ENCODE measurements around the gene PCDHB13. TPM values are rescaled to one million over a fixed set of nuclear protein-coding genes. Genes with fewer than 3 reads are reported as not detected.
"Not testable (repeated sequence)": the region's sequence is repeated elsewhere in the genome, so short reads cannot be mapped to it uniquely, and the experiment has no call there.

PCDHB13 gene
- total RNA-seq, 2 donors from 2014 or later, result 0.40 to 1.3 TPM

GRCh38 chr5:141180313-141180712 lies 33.4 kb upstream of the PCDHB13 start:
- Histone ChIP-seq H3K4me1 (no peaks in the 10 kb centered on the region), H3K9ac (ENCODE audit: low read depth in 2 of 2, low read length in 2 of 2) (no peak overlapping the region), H3K27ac (no peak overlapping the region), H3K36me3 (no peaks in the 10 kb centered on the region), H3K27me3 (no peaks in the 10 kb centered on the region), H3K4me3 (no peak overlapping the region), H3K9me3 (no peaks in the 10 kb centered on the region)
- intact Hi-C loops (cut with DNase I), result no loop called here
- no peak for TF ChIP-seq CTCF (IDR thresholded peaks at IDR 0.05)
- no peak for DNase-seq

GRCh38 chr5:141182248-141182647 lies 31.5 kb upstream of the PCDHB13 start, which contains the start of gene PCDHB16:
PCDHB16 (plus strand) TSS chr5:141182387; CDS start chr5:141182560, 173 bp downstream.
- DNase-seq, result no peak
- intact Hi-C loops (cut with DNase I), result no loop called here
- TF ChIP-seq CTCF (IDR thresholded peaks at IDR 0.05), result no peak
- H3K27ac ChIP-seq, result no peak within 1 kb of the TSS
- no peak within 1 kb of the TSS for H3K9ac ChIP-seq (ENCODE audit: low read depth in 2 of 2, low read length in 2 of 2)
- H3K4me1 ChIP-seq, result no peaks in the 10 kb centered on the region
- H3K4me3 ChIP-seq, result no peak within 1 kb of the TSS
- H3K27me3 ChIP-seq, result no peaks in the 10 kb centered on the region
- no peaks in the 10 kb centered on the region for H3K9me3 ChIP-seq
- no peaks in the 10 kb centered on the region for H3K36me3 ChIP-seq

- H3K27ac ChIP-seq; H3K4me1 ChIP-seq; DNase-seq; H3K9me3 ChIP-seq; H3K27me3 ChIP-seq; intact Hi-C loops (cut with DNase I); H3K4me3 ChIP-seq; H3K36me3 ChIP-seq; H3K9ac ChIP-seq (ENCODE audit: low read depth in 2 of 2, low read length in 2 of 2): not testable (repeated sequence)
These were observed 29.4 kb upstream of the PCDHB13 start for GRCh38 chr5:141184117-141184855.

GRCh38 chr5:141186897-141187512 lies 26.7 kb upstream of the PCDHB13 start, which contains the start of gene PCDHB9:
PCDHB9 (plus strand) TSS chr5:141187161; CDS start chr5:141187319, 158 bp downstream.
- no peak for TF ChIP-seq CTCF (IDR thresholded peaks at IDR 0.05)
- no peaks in the 10 kb centered on the region for H3K36me3 ChIP-seq
- H3K9ac ChIP-seq (ENCODE audit: low read depth in 2 of 2, low read length in 2 of 2), result no peak within 1 kb of the TSS
- intact Hi-C loops (cut with DNase I), result no loop called here
- no peaks in the 10 kb centered on the region for H3K4me1 ChIP-seq
- no peak within 1 kb of the TSS for H3K27ac ChIP-seq
- DNase-seq, result no peak
- H3K4me3 ChIP-seq, result no peak within 1 kb of the TSS
- H3K27me3 ChIP-seq, result no peaks in the 10 kb centered on the region
- H3K9me3 ChIP-seq, result no peaks in the 10 kb centered on the region

GRCh38 chr5:141188682-141189081 lies 25.0 kb upstream of the PCDHB13 start:
- H3K36me3 ChIP-seq; H3K4me1 ChIP-seq; H3K9ac ChIP-seq (ENCODE audit: low read depth in 2 of 2, low read length in 2 of 2); H3K27me3 ChIP-seq; DNase-seq; H3K9me3 ChIP-seq; H3K4me3 ChIP-seq; H3K27ac ChIP-seq; intact Hi-C loops (cut with DNase I): not testable (repeated sequence)

GRCh38 chr5:141189131-141189530 lies 24.6 kb upstream of the PCDHB13 start:
- H3K9me3 ChIP-seq; intact Hi-C loops (cut with DNase I); H3K27ac ChIP-seq; H3K9ac ChIP-seq (ENCODE audit: low read depth in 2 of 2, low read length in 2 of 2); DNase-seq; H3K4me3 ChIP-seq; H3K36me3 ChIP-seq; H3K27me3 ChIP-seq; H3K4me1 ChIP-seq: not testable (repeated sequence)

Measured in colonic mucosa (tissue), 4 donors.